IMR-90 (cell line): ENCODE measurements around the gene P2RY2. TPM values are rescaled to one million over a fixed set of nuclear protein-coding genes. Genes with fewer than 3 reads are reported as not detected.

ENCODE experiments used
- ATAC-seq: fragments of 200-7000 bp; cut with Tn5 transposase; 2 replicates; pipeline ENCODE4 v1.9.1; 2020; ENCODE audit warnings: low read depth, mild to moderate bottlenecking, moderate library complexity
- BruUV-seq: library from RNA; stranded (reverse); fragments of 400-500 nt; replicated peaks from 2 replicates; lab custom pipeline; 2021; lab: Mats Ljungman, UMichigan
- CTCF ChIA-PET: fragments of 300-600 bp; formaldehyde crosslinking; extraction: SDS; loops from one replicate; lab custom pipeline; 2021; ENCODE audit warnings: antibody characterized with exemption; lab: Yijun Ruan, JAX
- POLR2A ChIA-PET: fragments of 300-600 bp; sonication (Branson Sonifier 250); formaldehyde crosslinking; loops from one replicate; lab custom pipeline; 2022; ENCODE audit warnings: antibody characterized with exemption; ENCODE audit not compliant: unreplicated experiment; lab: Charles Lee
- DNase-seq: peaks from one replicate; pipeline ENCODE4 v3.0.0; 2013
- H2AFZ ChIP-seq: replicated peaks from 2 replicates; pipeline ENCODE3; 2013; ENCODE audit warnings: low read length, mild to moderate bottlenecking; ENCODE audit not compliant: poor library complexity
- H2AK5ac ChIP-seq: 2 replicates; pipeline ENCODE4 v1.6.1; 2013; ENCODE audit warnings: low read depth, low read length, inconsistent platforms
- H2AK9ac ChIP-seq: replicated peaks from 2 replicates; pipeline ENCODE3; 2013; ENCODE audit warnings: mild to moderate bottlenecking, low read depth, low read length, moderate library complexity; ENCODE audit not compliant: poor library complexity
- H2BK120ac ChIP-seq: 2 replicates; pipeline ENCODE4 v1.6.1; 2013; ENCODE audit warnings: low read depth, low read length, inconsistent platforms
- H2BK15ac ChIP-seq: 3 replicates; pipeline ENCODE4 v1.6.1; 2013; ENCODE audit warnings: low read depth, low read length, inconsistent platforms
- H2BK20ac ChIP-seq: 2 replicates; pipeline ENCODE4 v1.6.1; 2013; ENCODE audit warnings: low read depth, mild to moderate bottlenecking, inconsistent platforms, low read length, moderate library complexity
- H2BK5ac ChIP-seq: 2 replicates; pipeline ENCODE4 v1.6.1; 2013; ENCODE audit warnings: mild to moderate bottlenecking, low read depth, low read length, inconsistent platforms; ENCODE audit not compliant: poor library complexity, severe bottlenecking
- H3K14ac ChIP-seq: replicated peaks from 2 replicates; pipeline ENCODE4 v1.6.1; 2013; ENCODE audit warnings: low read depth, low read length, inconsistent platforms
- H3K18ac ChIP-seq: 2 replicates; pipeline ENCODE4 v1.6.1; 2013; ENCODE audit warnings: low read depth, low read length, control low read depth
- H3K23ac ChIP-seq: 2 replicates; pipeline ENCODE4 v1.6.1; 2013; ENCODE audit warnings: low read depth, low read length, inconsistent platforms
- H3K27ac ChIP-seq: 2 replicates; pipeline ENCODE4 v1.5.1; 2013; ENCODE audit warnings: mild to moderate bottlenecking, control low read depth, low read length; ENCODE audit not compliant: insufficient read depth
- H3K27me3 ChIP-seq: 2 replicates; pipeline ENCODE4 v1.6.1; 2013; ENCODE audit warnings: low read length; ENCODE audit not compliant: control insufficient read depth, insufficient read depth
- H3K36me3 ChIP-seq: 2 replicates; pipeline ENCODE4 v1.6.1; 2013; ENCODE audit warnings: low read length, mixed read lengths; ENCODE audit not compliant: control insufficient read depth, insufficient read depth
- H3K4ac ChIP-seq: 2 replicates; pipeline ENCODE4 v1.6.1; 2013; ENCODE audit warnings: low read depth, low read length, inconsistent platforms
- H3K4me1 ChIP-seq: 2 replicates; pipeline ENCODE4 v1.6.1; 2013; ENCODE audit warnings: low read length, mixed read lengths; ENCODE audit not compliant: control insufficient read depth, insufficient read depth
- H3K4me2 ChIP-seq: 2 replicates; pipeline ENCODE4 v1.6.1; 2013; ENCODE audit warnings: low read depth, mild to moderate bottlenecking, control low read depth, low read length, moderate library complexity
- H3K4me3 ChIP-seq: 2 replicates; pipeline ENCODE4 v1.5.1; 2013; ENCODE audit warnings: low read depth, mild to moderate bottlenecking, control low read depth, low read length, moderate library complexity; ENCODE audit not compliant: insufficient read depth
- H3K56ac ChIP-seq: 2 replicates; pipeline ENCODE4 v1.6.1; 2013; ENCODE audit warnings: low read length, inconsistent platforms; ENCODE audit not compliant: insufficient read depth; ENCODE audit errors: extremely low read depth
- H3K79me1 ChIP-seq, 2 experiments: 2 replicates each; pipeline ENCODE4 v1.6.1; 2013; ENCODE audit warnings: low read length in 2 of 2, inconsistent platforms in 1 of 2, low read depth in 1 of 2
- H3K9ac ChIP-seq: 2 replicates; pipeline ENCODE4 v1.6.1; 2013; ENCODE audit warnings: low read depth, low read length, control low read depth
- H3K9me1 ChIP-seq: 2 replicates; pipeline ENCODE4 v1.6.1; 2013; ENCODE audit warnings: low read length, inconsistent platforms; ENCODE audit not compliant: insufficient read depth
- H3K9me3 ChIP-seq: 2 replicates; pipeline ENCODE4 v1.6.1; 2013; ENCODE audit warnings: low read length; ENCODE audit not compliant: control insufficient read depth, insufficient read depth
- H4K20me1 ChIP-seq: 2 replicates; pipeline ENCODE4 v1.6.1; 2013; ENCODE audit warnings: low read length, inconsistent platforms; ENCODE audit not compliant: insufficient read depth
- H4K5ac ChIP-seq: 2 replicates; pipeline ENCODE4 v1.6.1; 2013; ENCODE audit warnings: mild to moderate bottlenecking, low read depth, low read length, control low read depth
- H4K8ac ChIP-seq, 2 experiments: 2 replicates each; pipeline ENCODE4 v1.6.1; 2013; ENCODE audit warnings: low read depth in 2 of 2, low read length in 2 of 2, control low read depth in 1 of 2, inconsistent platforms in 1 of 2
- H4K91ac ChIP-seq: 2 replicates; pipeline ENCODE4 v1.6.1; 2013; ENCODE audit warnings: low read depth, low read length, inconsistent platforms; ENCODE audit not compliant: insufficient read depth
- CHD1 ChIP-seq: IDR thresholded peaks from 2 replicates; pipeline ENCODE4 v1.6.1; 2012; ENCODE audit warnings: low read depth, low read length, improper control_type of control experiment
- whole genome bisulfite sequencing, 2 experiments: methylation state at CpG; one replicate each; pipeline versions ENCODE4 v1.1.5 to v1.1.7; 2013; ENCODE audit warnings: missing lambda C conversion rate in 2 of 2; ENCODE audit not compliant: insufficient read length in 1 of 2; ENCODE audit errors: extremely low coverage in 2 of 2; 5-methylcytosine and 5-hydroxymethylcytosine counted together
- dilution Hi-C: fragments of 300-500 bp; cut with HindIII; formaldehyde crosslinking; loops from one replicate; pipeline ENCODE4 v1.14.3; 2018; ENCODE audit warnings: low sequenced_read_pairs; ENCODE audit not compliant: unreplicated experiment
- in situ Hi-C: fragments of 300-500 bp; cut with MboI; formaldehyde crosslinking; loops from 3 replicates; pipeline ENCODE4 v1.14.3; 2019; ENCODE audit warnings: low sequenced_read_pairs, inconsistent platforms, mixed read lengths
- intact Hi-C: fragments of 100-400 bp; cut with micrococcal nuclease; formaldehyde crosslinking; loops from 2 replicates; pipeline ENCODE4 v1.10.0; 2022
- polyA plus RNA-seq, 3 experiments: library from polyadenylated mRNA; depleted of rRNA; stranded (reverse); fragments of >200 nt; gene quantifications; 2 replicates each; pipeline ENCODE4 v1.2.3, GENCODE V29; 2012; ENCODE audit warnings: low replicate concordance in 1 of 3
- total RNA-seq: library from RNA; depleted of rRNA; stranded (reverse); fragments of >200 nt; gene quantifications from 2 replicates; pipeline ENCODE4 v1.2.3, GENCODE V29; 2012
- TF ChIP-seq, protein P1 (sequence below): conservative IDR thresholded peaks from 2 replicates; pipeline ENCODE4 v1.5.1; 2012; ENCODE audit warnings: mild to moderate bottlenecking, low read depth, low read length, improper control_type of control experiment

The P2RY2 gene
- total and polyA plus RNA-seq, 2 of the 4 experiments (the other 2 are of a cell fraction), result not detected

DNA sequence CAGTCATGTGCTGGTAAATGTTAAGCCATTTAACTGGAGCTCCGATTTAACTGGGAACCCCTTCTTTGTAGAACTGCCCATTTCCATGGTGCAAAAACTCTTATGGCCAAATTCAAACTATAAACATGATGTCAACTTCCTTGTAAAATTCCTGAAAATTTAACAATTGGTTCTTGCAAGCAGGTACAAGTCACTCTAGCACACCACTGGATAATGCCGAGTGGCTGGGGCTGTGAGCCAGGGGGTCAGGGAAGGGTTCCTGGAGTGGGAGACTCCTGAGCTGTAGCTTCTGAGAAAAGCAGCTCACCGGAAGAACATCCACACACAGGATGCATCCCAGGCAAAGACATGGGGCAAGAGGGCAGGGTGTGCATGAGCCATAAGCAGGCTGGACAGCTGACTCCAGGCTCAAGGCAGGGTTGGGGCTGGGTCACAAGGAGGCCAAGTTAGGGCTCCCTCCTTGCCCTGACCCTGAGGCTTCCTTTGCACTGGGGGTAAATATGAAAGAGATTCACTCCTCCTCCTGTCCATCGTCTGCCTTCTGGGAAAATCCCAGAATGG is 18.2 kb downstream of the P2RY2 start:
- ATAC-seq, result no peak

More for the DNA sequence above, 18.2 kb downstream of the P2RY2 start:
- Histone ChIP-seq H4K91ac (no peak overlapping the region), H3K4me3 (no peak overlapping the region), H2AFZ (no peak overlapping the region), H3K27me3 (no peaks in the 10 kb centered on the region), H3K23ac (no peak overlapping the region), H3K9ac (no peak overlapping the region), H3K36me3 (no peaks in the 10 kb centered on the region), H3K9me1 (peaks cover 11% of the 10 kb centered on the region), H4K8ac (no peak overlapping the region), H3K18ac (no peak overlapping the region), H3K4me2 (no peak overlapping the region), H3K4me1 (peaks cover 17% of the 10 kb centered on the region), H2BK5ac (no peak overlapping the region), H2BK15ac (no peak overlapping the region; the same call in 2 of the 3 replicates), H4K20me1 (no peaks in the 10 kb centered on the region), H2BK20ac (no peak overlapping the region), H3K56ac (no peak overlapping the region), H3K79me1 (no peaks in the 10 kb centered on the region), H3K27ac (no peak overlapping the region), H2AK9ac (no peak overlapping the region), H2BK120ac (no peak overlapping the region), H3K4ac (no peak overlapping the region), H3K14ac (no peak overlapping the region), H4K5ac (no peak overlapping the region), H2AK5ac (no peak overlapping the region), H3K9me3 (no peaks in the 10 kb centered on the region)
- no peak for DNase-seq
- TF ChIP-seq CHD1, result no peak
- TF ChIP-seq, protein P1, sequence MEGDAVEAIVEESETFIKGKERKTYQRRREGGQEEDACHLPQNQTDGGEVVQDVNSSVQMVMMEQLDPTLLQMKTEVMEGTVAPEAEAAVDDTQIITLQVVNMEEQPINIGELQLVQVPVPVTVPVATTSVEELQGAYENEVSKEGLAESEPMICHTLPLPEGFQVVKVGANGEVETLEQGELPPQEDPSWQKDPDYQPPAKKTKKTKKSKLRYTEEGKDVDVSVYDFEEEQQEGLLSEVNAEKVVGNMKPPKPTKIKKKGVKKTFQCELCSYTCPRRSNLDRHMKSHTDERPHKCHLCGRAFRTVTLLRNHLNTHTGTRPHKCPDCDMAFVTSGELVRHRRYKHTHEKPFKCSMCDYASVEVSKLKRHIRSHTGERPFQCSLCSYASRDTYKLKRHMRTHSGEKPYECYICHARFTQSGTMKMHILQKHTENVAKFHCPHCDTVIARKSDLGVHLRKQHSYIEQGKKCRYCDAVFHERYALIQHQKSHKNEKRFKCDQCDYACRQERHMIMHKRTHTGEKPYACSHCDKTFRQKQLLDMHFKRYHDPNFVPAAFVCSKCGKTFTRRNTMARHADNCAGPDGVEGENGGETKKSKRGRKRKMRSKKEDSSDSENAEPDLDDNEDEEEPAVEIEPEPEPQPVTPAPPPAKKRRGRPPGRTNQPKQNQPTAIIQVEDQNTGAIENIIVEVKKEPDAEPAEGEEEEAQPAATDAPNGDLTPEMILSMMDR, result no peak
- in situ Hi-C loops, result no loop called here
- ChIA-PET POLR2A (no interaction called here), CTCF (interaction anchor here (0.6 to 1.5 kb wide), 5 partner anchors 8 to 115 kb away, joined by 3 to 6 read pairs (median 5); no protein-coding TSS in a partner anchor)
- dilution Hi-C loops, result no loop called here
- BruUV-seq, result no TSS peak
- WGBS, 2 experiments, result 100% methylated on average over 1 of the region's 4 CpGs; no CpG with 5 or more reads in 1 of the 2 experiments
- intact Hi-C loops, result no loop called here
